Suprapubic skin (tissue), 3 donors: ENCODE data around the gene NDUFB5.

Experiments
- EP300 ChIP-seq: sonication (generic); formaldehyde crosslinking; IDR thresholded peaks from one replicate; pipeline ENCODE4 v1.6.1; 2017; ENCODE audit warnings: antibody characterized with exemption
- TF ChIP-seq, protein P1 (sequence below), 2 donors: fragments of 200-600 bp in 1 of 2; fragments of 450-650 bp in 1 of 2; sonication (generic) in 1 of 2; IDR thresholded peaks; one replicate each; pipeline ENCODE4 v1.5.1; 2016 to 2019; ENCODE audit warnings: antibody characterized with exemption in 2 of 2, mild to moderate bottlenecking in 1 of 2, moderate library complexity in 1 of 2

DNA sequence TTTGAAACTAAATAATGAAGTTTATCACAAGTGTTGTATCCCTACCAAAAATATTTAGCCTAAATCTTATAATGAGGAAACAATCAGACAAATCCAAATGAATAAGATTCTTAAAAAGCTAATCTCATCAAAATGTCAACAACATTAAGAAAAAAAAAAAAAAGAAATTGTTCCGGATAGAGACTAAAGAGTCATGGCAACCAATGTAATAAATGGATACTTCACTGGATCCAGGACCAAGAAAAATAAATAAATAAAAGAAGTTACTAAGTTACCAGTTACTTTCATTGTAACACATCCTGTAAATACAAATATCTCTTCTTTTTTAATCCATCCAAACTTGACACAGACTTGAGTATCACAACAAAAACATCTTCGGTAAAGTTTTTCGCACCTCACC, 763 bp upstream of the NDUFB5 start:
- TF ChIP-seq, protein P1, sequence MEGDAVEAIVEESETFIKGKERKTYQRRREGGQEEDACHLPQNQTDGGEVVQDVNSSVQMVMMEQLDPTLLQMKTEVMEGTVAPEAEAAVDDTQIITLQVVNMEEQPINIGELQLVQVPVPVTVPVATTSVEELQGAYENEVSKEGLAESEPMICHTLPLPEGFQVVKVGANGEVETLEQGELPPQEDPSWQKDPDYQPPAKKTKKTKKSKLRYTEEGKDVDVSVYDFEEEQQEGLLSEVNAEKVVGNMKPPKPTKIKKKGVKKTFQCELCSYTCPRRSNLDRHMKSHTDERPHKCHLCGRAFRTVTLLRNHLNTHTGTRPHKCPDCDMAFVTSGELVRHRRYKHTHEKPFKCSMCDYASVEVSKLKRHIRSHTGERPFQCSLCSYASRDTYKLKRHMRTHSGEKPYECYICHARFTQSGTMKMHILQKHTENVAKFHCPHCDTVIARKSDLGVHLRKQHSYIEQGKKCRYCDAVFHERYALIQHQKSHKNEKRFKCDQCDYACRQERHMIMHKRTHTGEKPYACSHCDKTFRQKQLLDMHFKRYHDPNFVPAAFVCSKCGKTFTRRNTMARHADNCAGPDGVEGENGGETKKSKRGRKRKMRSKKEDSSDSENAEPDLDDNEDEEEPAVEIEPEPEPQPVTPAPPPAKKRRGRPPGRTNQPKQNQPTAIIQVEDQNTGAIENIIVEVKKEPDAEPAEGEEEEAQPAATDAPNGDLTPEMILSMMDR (IDR thresholded peaks at IDR 0.05) = no peak
- no peak for TF ChIP-seq EP300
